ENCODE data around the gene NETO1. TPM values are rescaled to one million over a fixed set of nuclear protein-coding genes. Genes with fewer than 3 reads are reported as not detected.

The NETO1 gene
- total and polyA plus RNA-seq, 8 donors = 0.14 to 0.59 (median 0.36) TPM; not detected in 4

DNA sequence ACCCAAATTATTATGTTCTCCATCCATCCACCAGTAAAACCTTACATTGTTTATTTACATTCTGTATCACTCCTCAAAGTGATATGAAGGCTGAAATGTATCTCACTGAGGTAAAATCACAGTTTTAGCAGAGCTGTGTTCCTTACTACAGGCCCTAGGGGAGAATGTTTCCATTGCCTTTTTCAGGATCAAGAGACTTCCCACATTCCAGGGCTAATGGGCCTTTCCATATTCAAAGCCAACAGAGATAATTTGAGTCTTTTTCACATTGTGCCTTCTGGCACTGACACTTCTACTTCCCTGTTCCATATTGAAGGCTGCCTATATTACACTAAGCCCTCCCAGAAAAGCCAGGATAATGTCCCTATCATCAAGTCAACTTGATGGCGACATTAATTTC, 20.0 kb downstream of the NETO1 start:
- Histone ChIP-seq H3K27me3 (no peaks in the 10 kb centered on the region), H3K36me3 (no peaks in the 10 kb centered on the region), H3K27ac (no peak overlapping the region), H3K4me1 (no peaks in the 10 kb centered on the region), H3K9me3 (no peaks in the 10 kb centered on the region), H3K4me3 (no peak overlapping the region)
- no peak for DNase-seq
- no peak for TF ChIP-seq CTCF (IDR thresholded peaks at IDR 0.05)
- no peak for ATAC-seq
- intact Hi-C loops (cut with DNase I) = no loop called here

- no peak overlapping the region for H3K27ac ChIP-seq
- H3K4me3 ChIP-seq = no peak overlapping the region
- no peaks in the 10 kb centered on the region for H3K4me1 ChIP-seq
- H3K36me3 ChIP-seq = no peaks in the 10 kb centered on the region
- DNase-seq (no peak), ATAC-seq (no peak)
- no peak for TF ChIP-seq CTCF (IDR thresholded peaks at IDR 0.05)
- no peaks in the 10 kb centered on the region for H3K9me3 ChIP-seq
- no peaks in the 10 kb centered on the region for H3K27me3 ChIP-seq
- intact Hi-C loops (cut with DNase I) = no loop called here
Observed at GRCh38 chr18:72846736-72847533, 20.9 kb downstream of the NETO1 start.

DNA sequence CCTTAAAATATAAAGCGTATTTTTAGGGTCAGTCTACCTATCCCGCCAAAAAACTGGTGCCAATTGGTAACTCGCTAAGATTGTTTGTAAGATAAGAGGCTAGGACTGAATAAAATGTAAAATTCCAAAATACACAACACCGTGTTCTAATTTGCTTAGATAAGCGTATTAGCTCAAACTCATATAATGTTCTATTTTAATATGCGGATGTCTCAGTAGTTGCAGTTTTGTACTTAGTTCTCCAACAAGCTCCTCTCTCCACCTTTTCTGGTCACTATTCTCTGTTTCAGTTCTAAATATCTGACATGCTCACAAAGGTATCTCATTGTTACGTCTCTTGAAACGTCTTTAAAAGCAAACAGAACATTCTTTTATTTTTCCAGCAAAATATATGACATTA, 24.0 kb downstream of the NETO1 start:
- Histone ChIP-seq H3K36me3 (no peaks in the 10 kb centered on the region), H3K27ac (no peak overlapping the region), H3K9me3 (no peaks in the 10 kb centered on the region), H3K4me1 (no peaks in the 10 kb centered on the region), H3K27me3 (no peaks in the 10 kb centered on the region), H3K4me3 (no peak overlapping the region)
- no peak for TF ChIP-seq CTCF (IDR thresholded peaks at IDR 0.05)
- DNase-seq = no peak
- intact Hi-C loops (cut with DNase I) = no loop called here
- no peak for ATAC-seq

- no peak overlapping the region for H3K27ac ChIP-seq
- DNase-seq = no peak
- intact Hi-C loops (cut with DNase I) = no loop called here
- H3K4me3 ChIP-seq = no peak overlapping the region
- no peaks in the 10 kb centered on the region for H3K9me3 ChIP-seq
- ATAC-seq = no peak
- no peaks in the 10 kb centered on the region for H3K36me3 ChIP-seq
- TF ChIP-seq CTCF (IDR thresholded peaks at IDR 0.05) = no peak
- no peaks in the 10 kb centered on the region for H3K27me3 ChIP-seq
- H3K4me1 ChIP-seq = no peaks in the 10 kb centered on the region
Observed at GRCh38 chr18:72840109-72840508, 27.7 kb downstream of the NETO1 start.

DNA sequence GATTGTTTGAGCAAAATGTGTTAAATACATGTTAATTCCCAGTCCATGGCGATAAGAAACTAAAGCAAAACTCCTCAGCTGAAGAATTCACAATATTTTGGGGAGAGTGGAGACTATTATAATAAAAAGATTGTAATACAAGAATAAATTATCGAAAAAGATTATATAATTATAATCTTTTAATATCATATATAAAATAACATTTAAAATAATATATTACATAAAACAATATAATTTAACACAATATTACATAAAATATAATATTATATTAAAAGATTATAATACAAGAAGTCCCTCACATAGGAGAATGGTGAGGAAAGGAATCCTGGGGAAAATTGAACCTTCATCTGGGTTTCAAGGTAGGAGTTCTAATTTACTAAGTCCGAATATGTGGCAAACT, 33.1 kb downstream of the NETO1 start:
- intact Hi-C loops (cut with DNase I) = no loop called here
- Histone ChIP-seq H3K4me1 (no peaks in the 10 kb centered on the region), H3K4me3 (no peak overlapping the region), H3K27me3 (no peaks in the 10 kb centered on the region), H3K9me3 (peaks cover 0 to 3% of the 10 kb centered on the region in 2 donors), H3K27ac (no peak overlapping the region), H3K36me3 (no peaks in the 10 kb centered on the region)
- ATAC-seq = no peak
- no peak for TF ChIP-seq CTCF (IDR thresholded peaks at IDR 0.05)
- no peak for DNase-seq

Data from left lung (tissue), 10 donors.